Measurements from ENCODE around the gene MORC4.
"Not testable (repeated sequence)": the region's sequence is repeated elsewhere in the genome, so short reads cannot be mapped to it uniquely, and the experiment has no call there.

MORC4 gene

DNA sequence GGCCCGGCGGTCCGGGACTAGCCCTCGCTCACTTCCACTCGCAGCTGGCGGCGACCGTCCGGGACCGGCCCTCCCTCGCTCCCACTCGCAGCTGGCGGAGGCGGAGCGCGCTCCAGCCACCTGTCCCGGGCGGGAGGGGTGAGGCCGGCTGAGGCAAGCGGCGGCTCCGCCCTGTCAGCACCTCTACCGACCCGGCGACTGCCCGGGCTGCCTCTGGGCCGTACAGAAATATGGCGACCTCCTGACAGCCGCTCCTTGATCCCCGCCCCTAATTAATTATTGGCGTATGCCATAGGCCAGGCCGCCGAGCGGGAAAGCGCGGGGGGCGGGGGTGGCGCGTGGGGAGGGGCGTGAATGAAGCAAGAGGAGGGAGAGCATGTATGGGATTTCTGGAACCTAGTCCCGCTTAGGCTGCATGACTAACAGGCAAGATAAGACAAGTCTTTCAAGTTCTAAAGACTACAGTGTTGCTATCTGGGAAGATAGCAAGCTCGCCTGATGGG lies at the start of gene MORC4:
TSS of gene MORC4 (minus strand) at position 200 of the 503 bp plus-strand sequence. CDS start 243 bp downstream, outside the sequence.
- DNase-seq: peak; percentile 5

DNA sequence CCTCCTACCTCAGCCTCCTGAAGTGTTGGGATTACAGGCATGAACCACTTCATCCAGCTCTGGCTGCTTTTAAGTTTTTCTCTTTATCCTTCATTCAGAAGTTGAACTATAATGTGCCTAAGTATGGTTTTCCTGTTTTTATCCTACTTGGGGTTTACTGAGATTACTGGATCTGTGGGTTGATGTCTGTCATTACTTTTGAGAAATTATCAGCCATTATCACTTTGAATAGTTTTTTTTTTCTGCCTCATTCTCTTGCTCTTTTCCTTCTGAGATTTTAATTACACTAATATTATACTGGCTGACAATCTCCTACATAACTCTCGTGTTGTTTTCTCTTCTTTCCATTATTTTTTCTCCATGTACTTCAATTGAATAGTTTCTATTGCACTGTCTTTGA lies 47.6 kb upstream of the MORC4 start:
- DNase-seq: no peak

DNA sequence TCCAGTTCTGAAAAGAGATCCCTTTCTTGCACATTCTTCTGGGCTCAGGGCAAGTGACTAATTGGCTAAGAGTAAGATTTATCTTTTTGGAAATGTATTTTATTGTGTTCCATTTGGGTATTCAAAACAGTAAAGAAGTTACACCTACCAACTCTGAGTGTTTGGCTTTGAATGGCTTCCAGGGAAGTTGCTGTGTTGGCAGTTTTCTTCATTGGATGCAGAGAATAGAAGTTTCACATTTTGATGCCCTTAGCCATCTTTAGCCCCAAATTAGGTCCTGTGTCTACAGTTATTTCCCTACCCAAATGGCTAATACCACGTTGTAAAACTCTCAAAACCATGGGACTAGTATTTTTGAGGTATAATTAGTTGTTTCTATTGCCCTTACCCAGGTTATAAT lies 29.7 kb upstream of the MORC4 start:
- DNase-seq: no peak

DNA sequence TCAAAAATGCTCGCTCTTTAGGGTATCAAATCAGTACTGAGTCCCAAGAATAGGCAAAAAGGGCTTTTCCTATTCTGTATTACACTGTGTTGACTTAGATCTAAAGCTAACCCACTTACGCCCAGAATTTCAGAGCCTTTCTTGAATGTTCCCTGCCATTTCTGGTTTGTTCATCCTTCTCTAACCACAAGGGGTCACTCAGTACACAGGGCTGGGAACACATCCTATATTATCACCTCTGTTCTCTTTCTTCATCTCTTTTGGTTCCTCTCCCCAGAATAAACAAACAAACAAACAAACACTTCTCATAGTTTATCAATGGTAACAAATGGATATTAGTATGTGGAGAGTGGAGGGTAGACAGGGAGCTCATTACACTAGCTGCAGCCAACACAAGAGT lies 25.5 kb upstream of the MORC4 start:
- no peak for DNase-seq

DNA sequence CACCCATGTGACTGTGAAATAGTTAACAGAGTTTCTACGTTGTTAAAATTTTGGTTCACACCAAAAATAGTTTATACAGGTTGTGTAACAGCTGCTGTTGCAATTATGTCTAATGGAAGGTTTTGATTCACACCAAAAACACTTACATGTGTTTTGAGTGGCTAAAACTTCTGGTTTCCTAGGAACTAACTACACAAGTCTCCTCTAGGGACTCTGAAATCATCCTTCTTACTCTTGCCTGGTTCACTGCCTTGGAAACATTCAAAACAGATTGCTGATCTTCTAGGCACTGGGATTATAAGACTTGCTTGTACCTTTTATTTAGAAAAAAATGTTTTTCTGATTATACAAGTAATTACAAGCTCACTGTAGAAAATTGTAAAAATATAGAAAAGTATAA lies 14.9 kb upstream of the MORC4 start:
- no peak for DNase-seq

DNA sequence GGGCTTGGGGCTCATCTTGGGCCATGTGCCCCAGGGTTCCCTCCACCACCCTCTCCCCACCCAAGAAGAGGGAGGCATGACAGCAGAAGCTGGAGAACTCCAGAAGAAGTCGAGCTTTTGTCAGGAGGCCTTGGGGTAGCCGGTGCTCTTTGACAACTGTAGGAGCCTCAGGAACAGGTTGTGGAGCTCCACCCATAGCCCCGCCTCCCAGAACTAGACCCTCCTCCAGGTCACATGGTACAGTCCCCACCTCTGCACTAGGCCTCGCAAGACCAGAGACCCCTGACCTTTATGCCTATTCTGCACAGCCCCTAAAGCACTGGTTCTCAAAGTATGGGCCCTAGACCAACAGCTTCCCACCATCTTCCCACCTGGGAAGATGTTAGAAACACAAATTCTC lies 8.0 kb upstream of the MORC4 start:
- DNase-seq: no peak

DNA sequence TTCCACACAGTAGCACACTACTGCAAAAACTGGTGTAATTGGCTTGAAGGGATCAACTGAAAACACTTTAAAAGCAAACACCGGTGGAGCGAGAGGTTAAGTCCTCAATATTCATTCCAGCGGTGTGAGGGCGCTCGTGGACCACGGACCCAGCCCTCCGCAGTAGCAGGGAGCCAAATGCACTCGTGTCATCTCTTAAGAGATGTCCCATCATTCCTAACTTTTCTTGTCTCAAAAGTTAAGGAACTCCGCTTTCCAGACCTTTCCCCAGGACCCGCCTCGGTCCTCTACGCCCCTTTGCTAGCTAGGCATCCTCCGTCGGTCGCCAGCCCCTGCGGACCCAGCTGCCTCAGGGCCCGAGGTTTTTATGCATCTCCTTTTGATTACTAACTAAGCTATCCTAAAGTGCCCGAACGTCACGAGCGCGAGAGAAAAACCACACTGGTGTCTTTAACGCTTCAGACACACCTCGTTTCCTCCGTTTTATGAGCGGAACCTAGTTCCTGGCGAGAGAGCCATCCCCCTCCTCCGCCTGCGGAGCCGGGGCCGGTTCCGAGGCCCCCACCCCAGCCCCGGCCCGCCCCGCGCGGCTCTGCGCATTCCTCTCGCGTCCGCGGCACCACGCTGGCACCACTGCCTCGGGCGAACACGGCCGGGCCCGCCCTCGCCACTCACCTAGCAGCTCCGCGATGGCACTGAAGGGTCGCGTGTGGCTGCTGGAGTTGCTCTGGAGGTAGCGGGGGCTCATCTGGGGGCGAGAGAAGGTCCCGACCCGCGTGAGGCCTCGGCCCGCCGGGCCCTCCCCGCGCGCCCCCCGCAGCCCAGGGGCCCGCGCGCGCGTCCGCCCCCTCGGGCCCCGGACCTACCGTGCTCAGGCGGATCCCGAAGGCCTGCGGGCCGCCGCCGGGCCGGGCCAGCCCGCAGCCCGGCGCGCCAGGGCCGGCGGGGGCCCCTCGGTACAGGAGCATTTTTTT lies 723 bp downstream of the MORC4 start:
- DNase-seq: peak; percentile 25

DNA sequence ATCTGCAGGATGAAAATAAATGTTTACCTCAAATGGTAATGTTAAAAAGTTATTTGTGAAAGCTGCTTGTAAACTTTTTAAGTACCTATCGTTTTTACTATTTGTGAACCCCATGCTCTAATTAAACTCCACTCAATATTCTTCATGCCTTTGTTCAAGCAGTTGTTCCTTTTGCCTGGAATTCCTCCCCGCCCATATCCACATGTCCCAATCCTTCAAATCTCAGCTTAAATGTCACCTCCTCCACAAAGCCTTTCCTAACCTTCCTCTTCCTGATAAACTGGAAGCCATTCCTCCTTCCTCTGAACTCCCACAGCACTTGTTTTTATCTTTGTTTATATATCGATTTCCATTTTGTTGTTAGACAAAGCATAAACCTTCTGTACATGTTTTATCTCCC lies 2.4 kb downstream of the MORC4 start:
- DNase-seq: no peak

DNA sequence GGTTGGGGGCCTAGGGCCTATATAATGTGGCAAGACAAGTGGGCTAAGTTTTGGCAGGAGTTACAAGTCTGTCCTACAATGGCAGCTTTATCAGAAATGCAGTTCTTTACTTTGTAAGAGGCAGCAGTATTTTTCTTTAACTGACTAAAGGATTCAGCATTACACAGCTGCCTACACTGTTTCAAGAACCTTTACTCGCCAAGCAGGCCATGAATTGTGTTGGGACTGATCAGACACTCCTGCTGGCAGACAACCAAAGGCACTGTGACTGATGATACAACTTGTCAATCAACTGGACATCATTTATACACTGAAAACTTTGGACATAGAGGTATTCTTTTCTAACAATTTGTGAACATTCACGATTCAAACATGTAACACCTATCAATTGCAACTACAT lies 4.3 kb downstream of the MORC4 start:
- DNase-seq: no peak

DNA sequence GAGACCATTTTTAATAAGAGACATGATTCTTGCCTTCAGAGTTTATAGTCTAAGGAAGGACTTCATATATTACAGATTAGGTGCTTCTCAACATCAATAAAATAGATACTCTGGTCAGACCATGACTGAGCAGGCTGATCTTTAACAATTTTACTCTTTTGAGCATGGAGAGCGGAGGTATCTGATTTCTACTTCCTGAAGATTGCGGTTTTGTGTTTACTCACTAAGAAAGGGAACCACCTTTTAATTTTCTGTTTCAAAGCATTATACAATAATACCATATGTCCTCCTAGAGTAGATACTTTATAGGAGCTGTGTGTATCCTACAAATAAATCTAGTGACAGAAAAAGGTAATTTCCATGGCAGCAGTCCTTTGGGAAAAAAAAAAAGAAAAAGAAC lies 12.5 kb downstream of the MORC4 start:
- DNase-seq: no peak

DNA sequence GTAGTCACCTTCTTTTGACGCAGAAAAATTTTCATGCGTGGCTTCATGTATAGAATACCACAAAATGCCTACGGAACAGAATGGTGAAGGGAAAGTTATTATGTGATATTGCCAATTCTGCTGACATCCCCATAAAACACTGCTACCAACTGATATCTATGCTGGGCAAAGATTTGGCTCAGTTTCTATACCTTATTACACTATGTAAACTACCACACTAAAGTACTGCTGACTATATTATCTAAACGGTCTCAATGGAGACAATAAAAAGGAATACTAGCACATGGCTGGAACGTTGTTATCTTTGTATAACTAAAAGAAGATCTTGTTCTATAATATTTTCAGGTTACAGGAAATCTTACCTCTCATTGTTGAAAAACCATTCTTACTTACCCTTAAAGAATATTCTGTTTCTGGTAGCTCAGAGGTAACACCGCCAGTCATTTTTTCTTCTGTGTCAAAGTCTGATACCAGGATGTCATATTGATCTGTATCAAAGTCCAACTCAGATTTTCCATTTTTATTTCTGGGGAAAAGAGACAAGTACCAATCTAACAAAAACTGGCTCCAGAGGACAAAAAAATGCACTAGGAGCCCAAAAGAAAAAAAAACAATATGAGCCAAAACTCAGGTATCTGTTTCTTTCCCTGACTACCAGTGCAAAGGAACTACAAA lies 18.9 kb downstream of the MORC4 start:
- no peak for DNase-seq

DNA sequence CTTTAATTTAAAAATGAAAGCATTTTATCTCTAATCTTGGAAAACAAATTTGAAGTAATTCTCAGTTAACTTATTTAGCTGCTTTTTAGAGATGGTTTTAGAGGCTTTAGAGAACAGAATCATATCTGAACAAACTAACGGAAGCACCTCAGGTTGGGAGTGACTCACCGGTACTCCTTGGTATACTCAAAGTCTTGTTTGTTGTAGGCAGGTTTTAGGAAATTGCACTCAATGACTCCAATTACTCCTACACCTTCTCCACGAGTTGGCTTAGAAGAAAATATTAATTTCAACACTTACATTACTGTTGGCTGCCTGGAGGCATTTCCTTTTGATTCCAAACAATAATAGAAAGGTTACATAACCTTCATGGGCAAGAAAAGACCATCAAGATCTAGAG lies 23.6 kb downstream of the MORC4 start:
- DNase-seq: no peak

DNA sequence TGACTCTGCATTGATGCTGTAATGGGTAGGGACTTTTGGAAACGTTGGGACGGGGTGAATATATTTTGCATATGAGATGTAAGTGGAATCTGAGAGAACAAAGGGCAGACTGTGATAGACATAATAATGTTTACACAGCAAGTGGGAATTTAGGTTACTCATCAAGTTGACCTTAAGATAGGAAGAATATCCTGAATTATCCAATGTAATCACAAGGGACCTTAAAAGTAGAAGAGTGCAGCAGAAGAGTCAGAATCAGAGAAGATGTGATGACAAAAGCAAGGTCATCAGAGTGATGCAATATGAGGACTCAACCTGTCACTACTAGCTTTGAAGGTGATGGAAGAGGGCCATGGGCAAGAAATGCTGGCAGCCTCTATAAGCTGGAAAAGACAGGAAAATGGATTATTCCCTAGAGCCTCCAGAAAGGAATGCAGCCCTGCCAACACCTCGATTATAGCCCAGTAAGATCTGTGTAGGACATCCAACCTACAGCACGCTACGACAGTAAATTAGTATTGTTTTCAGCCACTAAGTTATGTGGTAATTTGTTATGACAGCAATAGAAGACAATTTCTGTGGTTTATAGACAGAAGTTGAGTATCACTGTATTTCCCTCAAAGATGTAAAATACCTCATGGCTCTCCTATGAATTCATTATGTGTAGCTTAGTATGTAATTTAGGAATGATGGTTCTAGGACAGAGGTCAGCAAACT lies 26.4 kb downstream of the MORC4 start:
- no peak for DNase-seq

DNA sequence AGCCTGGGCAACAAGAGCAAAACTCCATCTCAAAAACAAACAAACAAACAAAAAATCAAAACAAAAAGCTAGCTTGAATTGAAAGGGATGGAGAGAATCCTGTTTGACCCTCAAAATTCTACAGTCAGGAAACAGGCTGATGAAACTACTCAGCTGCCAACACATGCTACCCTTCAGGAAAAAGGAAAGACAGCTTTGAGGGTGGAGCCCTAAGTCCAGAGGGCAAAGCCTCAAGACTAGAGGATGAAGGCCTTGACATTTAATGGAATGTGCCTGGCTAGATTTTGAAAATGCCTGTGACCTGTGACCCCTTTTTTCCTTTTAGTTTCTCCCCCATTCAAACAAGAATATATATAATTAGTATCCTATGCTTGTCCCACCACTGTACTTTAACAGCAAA lies 27.1 kb downstream of the MORC4 start:
- no peak for DNase-seq

DNA sequence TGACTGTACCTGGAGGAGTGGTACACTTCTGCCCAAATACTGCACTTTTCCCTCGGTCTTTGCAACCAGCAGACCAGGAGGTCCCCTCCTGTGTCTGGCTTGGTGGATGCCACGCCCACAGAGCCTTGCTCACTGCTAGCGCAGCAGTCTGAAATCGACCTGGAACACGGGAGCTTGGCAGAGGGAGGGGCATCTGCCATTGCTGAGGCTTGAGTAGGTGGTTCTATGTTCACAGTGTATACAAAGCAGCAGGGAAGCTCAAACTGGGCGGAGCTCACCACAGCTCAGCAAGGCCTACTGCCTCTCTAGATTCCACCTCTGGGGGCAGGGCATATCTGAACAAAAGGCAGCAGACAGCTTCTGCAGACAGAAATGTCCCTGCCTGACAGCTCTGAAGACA lies 33.5 kb downstream of the MORC4 start:
- not testable (repeated sequence) for DNase-seq

DNA sequence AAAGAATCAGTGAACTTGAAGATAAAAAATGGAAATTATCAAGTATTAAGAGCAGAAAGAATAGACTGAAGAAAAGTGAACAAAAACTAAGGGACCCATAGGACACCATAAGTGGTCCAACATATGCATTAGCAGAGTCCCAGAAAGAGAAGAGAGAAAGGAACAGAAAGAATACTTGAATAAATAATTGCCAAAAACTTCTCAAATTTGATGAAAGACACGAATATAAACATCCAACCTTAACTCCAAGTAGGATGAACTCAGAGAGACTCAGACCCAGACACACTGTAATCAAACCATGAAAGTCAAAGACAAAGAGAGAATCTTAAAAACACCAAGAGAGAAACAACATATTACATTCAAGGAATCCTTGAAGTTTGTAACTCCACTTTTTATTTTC lies 35.7 kb downstream of the MORC4 start:
- DNase-seq: no peak

DNA sequence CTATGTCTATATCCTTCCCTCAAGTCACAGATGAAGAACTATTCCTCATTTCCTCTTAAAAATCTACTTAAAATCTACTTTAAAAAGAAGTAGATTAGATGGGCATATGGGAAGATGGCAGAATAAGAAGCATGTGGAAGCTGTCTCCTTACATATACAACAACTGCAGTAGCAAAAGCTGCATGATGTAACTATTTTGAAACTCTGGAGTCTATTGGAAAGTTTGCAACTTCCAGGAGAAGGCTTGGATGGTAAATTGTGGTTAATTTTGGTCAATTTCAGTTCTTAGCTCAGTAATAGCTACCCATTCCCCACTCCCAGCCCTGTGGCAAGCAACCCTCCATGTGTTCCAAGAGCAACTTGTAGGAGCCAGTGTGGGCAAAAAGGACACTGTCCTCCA lies 36.9 kb downstream of the MORC4 start:
- DNase-seq: no peak

DNA sequence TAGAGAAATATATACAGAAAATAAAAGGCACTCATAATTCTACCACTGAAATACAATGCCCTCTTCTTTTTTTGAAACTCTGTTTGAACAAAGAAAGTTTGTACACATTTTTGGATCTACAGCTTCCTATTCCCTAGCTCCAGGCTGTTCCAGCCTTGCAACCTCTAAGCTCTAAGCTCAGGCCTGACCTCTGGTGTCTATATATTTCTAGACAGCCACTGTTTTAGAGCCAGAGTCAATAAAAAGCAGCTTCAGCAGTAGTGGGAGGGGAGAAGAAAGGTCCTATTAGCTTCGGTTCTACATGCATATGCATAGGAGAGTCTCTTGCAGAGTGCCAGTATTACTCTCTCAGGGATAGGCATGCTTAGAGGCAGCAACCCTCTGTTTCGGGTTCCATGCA lies 40.1 kb downstream of the MORC4 start:
- no peak for DNase-seq

DNA sequence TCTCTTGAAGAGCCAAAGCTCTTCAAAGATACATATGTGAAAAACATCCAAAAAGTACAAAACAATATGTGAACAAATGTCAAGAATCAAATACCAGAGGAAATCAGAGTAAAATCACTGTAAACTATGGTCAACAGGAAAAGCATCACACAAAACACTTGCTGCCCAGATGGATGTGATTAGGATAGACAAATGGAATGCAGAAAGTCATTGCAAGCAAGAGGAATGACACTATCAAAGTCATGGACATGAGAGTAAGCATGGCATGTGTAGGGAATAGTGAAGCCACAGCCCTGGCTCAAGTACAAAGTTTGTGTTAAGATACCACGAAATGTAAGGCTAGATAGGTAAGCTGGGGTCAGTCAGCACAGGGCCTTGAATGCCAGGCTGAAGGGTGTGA lies 42.2 kb downstream of the MORC4 start:
- no peak for DNase-seq

DNA sequence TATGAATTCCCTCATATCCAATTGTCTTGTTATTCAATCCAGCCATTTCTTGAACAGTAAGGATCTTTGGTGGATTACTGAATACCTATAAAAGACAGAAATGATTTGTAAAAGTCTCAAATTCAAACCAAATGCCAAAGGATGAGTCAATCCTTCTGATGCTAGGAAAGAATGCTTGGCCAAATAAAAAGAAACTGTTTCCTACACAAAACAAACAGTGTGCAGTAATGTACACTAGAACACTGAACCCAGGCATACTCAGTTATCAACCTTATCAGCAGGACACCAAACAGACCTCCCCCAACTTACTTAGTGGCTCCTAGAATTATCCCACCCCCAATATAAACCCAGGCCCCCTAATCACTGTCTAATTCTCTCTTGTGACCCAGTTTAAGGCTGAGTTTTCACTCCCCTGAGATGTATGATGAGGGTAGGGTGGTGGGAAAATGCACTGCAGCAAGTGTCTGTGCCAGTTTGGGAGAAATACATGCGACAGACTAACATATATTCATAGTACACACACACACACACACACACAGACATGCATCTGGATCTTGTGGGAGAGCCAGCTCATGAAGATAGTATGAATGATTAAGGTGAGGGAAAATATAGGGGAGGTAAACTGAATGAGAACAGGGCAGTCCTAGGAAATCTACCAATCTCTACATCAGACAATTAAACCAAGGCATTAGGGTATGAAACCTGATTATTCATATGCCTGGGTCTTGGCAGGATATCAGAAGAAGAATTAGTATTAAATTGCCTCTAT lies 44.8 kb downstream of the MORC4 start:
- no peak for DNase-seq

DNA sequence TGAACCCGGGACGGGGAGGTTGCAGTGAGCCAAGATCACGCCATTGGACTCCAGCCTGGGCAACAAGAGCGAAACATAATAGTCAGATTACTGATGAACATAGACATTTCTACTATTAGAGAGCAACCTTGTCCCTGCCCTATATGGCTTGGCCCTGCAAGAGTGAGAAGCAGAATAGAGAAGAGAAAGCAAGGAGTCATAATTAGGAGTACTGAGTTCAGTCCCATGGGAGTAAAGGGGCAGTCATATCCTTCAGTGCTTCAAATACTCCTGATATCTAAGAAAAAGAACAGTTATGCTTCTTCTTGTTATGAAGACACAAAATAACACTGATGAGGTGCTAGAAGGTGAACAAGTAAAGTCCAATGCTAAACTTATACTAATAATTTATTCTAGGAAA lies 46.0 kb downstream of the MORC4 start:
- DNase-seq: no peak

DNA sequence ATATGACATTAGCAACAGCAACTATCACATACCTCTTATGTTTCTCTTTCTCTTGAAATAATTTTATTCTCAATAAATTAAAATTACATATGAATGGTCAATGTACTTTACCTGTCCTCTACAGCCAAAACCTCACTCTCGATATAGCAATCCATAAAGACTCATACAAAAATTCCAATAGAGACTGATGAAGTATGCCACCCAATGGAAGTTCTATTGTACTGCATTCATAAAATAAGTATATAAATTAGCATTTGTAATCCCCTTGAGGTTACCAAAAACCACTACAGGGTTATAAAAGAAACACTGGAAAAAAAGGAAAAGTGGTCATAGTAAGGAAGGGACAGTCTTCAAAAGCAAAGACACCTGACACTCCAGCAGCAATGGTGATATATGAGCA lies 47.0 kb downstream of the MORC4 start:
- no peak for DNase-seq

DNA sequence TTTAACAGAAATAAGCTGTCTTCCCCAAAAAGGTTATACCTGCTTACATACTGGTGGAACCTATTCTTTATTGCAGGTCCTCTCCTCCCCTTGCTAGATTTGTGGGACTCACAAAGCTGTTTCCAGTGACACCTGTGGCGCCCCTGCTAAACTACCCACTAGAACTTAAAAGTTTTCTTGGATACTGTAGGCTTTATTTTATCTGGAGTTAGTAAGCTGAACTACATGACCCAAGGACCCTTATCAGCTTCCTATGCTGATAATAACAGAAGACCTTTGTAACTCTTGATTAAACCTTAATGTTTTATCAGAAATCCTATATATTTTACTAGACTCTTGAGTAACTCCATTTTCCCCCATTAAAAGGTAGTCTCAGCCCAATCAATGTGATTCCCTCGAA lies 47.5 kb downstream of the MORC4 start:
- DNase-seq: no peak

All from GDM1 (cell line).